OCI-LY1 (cell line): ENCODE data around the gene HTR2A.

ENCODE experiments used
- EZH2 ChIP-seq: fragments of 200-600 bp; sonication (generic), shearing (Covaris generic); IDR thresholded peaks from 2 replicates; pipeline ENCODE4 v1.8.0; 2017; ENCODE audit warnings: borderline replicate concordance, mixed run types, mild to moderate bottlenecking, antibody characterized with exemption, low read length, moderate library complexity, mixed read lengths
- TF ChIP-seq, protein P1 (sequence below): fragments of 200-600 bp; sonication (generic), shearing (Covaris generic); IDR thresholded peaks from 2 replicates; pipeline ENCODE4 v1.5.1; 2017; ENCODE audit warnings: mild to moderate bottlenecking, antibody characterized with exemption, low read length, moderate library complexity, mixed read lengths

DNA sequence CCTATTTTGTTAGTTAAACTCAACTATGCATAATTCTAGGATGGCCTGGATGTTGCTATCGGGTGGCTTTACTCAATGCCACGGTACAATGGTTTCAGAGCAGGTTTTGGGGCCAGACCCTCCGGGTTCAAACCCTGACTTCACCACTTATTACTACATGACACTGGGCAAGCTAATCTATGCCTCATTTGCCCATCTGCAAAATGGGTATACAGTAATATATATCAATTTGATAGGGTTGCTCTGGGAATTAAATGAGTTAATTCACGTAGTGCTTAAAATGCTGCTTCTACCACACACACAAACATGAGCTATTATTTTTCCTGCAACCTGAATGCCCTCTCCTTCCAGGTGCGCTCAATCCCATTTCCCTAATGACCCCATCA lies 100.7 kb downstream of the HTR2A start:
- TF ChIP-seq, protein P1, sequence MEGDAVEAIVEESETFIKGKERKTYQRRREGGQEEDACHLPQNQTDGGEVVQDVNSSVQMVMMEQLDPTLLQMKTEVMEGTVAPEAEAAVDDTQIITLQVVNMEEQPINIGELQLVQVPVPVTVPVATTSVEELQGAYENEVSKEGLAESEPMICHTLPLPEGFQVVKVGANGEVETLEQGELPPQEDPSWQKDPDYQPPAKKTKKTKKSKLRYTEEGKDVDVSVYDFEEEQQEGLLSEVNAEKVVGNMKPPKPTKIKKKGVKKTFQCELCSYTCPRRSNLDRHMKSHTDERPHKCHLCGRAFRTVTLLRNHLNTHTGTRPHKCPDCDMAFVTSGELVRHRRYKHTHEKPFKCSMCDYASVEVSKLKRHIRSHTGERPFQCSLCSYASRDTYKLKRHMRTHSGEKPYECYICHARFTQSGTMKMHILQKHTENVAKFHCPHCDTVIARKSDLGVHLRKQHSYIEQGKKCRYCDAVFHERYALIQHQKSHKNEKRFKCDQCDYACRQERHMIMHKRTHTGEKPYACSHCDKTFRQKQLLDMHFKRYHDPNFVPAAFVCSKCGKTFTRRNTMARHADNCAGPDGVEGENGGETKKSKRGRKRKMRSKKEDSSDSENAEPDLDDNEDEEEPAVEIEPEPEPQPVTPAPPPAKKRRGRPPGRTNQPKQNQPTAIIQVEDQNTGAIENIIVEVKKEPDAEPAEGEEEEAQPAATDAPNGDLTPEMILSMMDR = no peak
- TF ChIP-seq EZH2 = no peak
